Measurements from ENCODE around the gene GPR37.

DNA sequence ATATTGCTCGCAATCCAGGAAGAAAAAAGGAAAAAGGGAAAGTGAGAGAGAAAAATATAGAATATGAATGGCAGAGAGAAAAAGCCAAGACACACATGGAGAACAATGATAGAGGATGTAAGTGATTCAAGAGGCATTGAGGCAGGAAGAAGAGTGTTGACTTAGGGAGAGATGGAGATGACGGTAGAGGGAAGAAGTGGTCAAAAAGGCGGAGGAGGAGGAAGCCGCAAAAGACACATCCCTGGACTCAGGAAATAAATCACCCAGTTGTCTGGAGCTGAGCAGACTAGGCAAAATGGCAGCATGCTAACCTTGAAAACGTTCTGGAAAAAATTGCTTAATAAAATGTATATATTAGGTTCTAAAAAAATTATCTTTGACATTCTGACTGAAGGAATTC is 17.7 kb upstream of the GPR37 start:
- TF ChIP-seq, protein P1, sequence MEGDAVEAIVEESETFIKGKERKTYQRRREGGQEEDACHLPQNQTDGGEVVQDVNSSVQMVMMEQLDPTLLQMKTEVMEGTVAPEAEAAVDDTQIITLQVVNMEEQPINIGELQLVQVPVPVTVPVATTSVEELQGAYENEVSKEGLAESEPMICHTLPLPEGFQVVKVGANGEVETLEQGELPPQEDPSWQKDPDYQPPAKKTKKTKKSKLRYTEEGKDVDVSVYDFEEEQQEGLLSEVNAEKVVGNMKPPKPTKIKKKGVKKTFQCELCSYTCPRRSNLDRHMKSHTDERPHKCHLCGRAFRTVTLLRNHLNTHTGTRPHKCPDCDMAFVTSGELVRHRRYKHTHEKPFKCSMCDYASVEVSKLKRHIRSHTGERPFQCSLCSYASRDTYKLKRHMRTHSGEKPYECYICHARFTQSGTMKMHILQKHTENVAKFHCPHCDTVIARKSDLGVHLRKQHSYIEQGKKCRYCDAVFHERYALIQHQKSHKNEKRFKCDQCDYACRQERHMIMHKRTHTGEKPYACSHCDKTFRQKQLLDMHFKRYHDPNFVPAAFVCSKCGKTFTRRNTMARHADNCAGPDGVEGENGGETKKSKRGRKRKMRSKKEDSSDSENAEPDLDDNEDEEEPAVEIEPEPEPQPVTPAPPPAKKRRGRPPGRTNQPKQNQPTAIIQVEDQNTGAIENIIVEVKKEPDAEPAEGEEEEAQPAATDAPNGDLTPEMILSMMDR (IDR thresholded peaks at IDR 0.05), result no peak
- no peak for TF ChIP-seq POLR2A (IDR thresholded peaks at IDR 0.05)

Data from right lobe of liver (tissue), 4 donors.